ENCODE data around the gene PEX7.
"Not testable (repeated sequence)": the region's sequence is repeated elsewhere in the genome, so short reads cannot be mapped to it uniquely, and the experiment has no call there.

PEX7 gene

DNA sequence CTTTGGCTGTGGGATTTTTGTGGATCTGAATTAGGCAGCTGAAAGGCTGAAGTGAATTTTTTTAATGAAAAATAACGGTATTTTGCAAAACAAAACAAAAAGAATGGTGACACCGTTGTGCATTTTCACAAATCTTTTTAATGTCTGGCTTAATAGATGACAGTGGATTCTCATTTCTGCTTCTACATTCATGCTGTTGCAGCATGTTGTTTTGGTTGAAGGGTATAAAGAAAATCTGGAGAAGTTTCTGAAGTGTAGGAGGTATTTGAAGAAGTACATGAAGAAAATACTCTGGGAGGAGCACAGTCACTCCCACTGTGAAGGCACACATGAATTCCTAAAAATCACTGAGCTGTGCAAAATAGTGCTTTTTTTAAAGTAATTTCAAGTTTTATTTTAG lies 27.0 kb upstream of the PEX7 start:
- Mint-ChIP-seq H3K4me3 (no peak overlapping the region), H3K4me1 (ENCODE audit: low read depth) (peaks cover 27% of the 10 kb centered on the region), H3K9me3 (no peaks in the 10 kb centered on the region), H3K27me3 (no peaks in the 10 kb centered on the region), H3K27ac (peak overlapping the region; percentile 15), H3K36me3 (ENCODE audit: low read depth) (peaks cover 20% of the 10 kb centered on the region)
- intact Hi-C loops (cut with micrococcal nuclease), result loop anchor here (10.0 kb wide), 1 partner anchor 211 kb away; no protein-coding TSS in a partner anchor

DNA sequence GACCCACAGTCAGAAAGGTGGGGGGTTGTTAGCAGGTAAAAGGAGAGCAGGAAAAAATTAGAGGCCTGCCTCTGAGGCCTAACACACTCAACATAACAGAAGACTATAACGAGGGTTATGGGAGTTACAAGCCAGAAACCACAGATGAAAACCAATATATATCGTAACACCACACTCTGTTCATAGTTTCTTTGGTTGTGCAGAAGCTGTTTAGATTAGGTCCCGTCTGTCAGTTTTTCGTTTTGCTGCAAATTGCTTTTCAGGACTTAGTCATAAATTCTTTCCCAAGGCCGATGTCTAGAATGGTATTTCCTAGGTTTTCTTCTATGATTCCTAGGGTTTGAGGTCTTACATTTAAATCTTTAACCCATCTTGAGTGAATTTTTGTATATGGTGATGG lies 26.4 kb upstream of the PEX7 start:
- H3K4me3 Mint-ChIP-seq, result no peak overlapping the region
- H3K27ac Mint-ChIP-seq, result no peak overlapping the region
- intact Hi-C loops (cut with micrococcal nuclease), result loop anchor here (10.0 kb wide), 1 partner anchor 211 kb away; no protein-coding TSS in a partner anchor

DNA sequence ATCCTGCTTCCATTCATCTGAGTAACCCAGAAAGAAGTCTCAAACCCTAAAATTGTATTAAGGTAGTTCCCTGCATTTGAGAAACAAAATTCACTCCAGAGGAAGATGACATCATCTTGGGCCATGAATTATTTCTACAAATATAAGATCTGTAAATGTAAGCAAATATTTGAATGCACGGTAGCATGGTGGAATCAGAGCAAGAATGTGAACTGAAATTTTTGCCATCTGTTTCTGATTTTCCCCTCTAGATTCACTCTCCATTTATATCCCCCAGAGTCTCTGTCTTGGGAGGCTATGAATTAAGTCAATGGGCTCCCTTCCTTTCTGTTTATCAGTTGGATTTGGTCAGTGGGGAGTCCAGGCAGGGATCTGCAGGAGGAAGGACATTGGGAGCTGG lies 24.3 kb upstream of the PEX7 start:
- Mint-ChIP-seq H3K4me3 (no peak overlapping the region), H3K27me3 (no peaks in the 10 kb centered on the region), H3K4me1 (ENCODE audit: low read depth) (peaks cover 23% of the 10 kb centered on the region), H3K9me3 (no peaks in the 10 kb centered on the region), H3K36me3 (ENCODE audit: low read depth) (no peaks in the 10 kb centered on the region), H3K27ac (no peak overlapping the region)
- intact Hi-C loops (cut with micrococcal nuclease), result loop anchor here (10.0 kb wide), 1 partner anchor 213 kb away; no protein-coding TSS in a partner anchor

More for the DNA sequence above, 26.4 kb upstream of the PEX7 start:
- H3K4me1 Mint-ChIP-seq (ENCODE audit: low read depth), result peaks cover 27% of the 10 kb centered on the region
- H3K36me3 Mint-ChIP-seq (ENCODE audit: low read depth), result peaks cover 19% of the 10 kb centered on the region
- no peaks in the 10 kb centered on the region for H3K9me3 Mint-ChIP-seq
- no peaks in the 10 kb centered on the region for H3K27me3 Mint-ChIP-seq

DNA sequence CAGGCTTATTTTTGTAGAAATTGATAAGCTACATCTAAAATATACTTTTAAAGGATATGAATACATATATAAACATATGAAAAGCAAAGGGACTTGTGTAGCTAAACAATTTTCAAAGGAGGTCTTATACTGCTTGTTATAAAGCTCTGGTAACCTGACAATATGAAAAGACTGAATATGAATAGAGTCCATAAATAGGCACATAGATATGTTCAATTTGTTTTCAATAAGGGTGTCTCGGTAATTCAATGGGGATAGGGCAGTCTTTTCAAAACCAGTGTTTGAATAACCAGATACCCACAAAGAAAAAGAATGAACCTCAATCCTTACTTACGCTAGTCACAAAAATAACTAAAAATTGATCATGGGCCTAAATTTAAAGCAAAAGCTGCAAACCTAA lies 20.8 kb upstream of the PEX7 start:
- no peaks in the 10 kb centered on the region for H3K9me3 Mint-ChIP-seq

DNA sequence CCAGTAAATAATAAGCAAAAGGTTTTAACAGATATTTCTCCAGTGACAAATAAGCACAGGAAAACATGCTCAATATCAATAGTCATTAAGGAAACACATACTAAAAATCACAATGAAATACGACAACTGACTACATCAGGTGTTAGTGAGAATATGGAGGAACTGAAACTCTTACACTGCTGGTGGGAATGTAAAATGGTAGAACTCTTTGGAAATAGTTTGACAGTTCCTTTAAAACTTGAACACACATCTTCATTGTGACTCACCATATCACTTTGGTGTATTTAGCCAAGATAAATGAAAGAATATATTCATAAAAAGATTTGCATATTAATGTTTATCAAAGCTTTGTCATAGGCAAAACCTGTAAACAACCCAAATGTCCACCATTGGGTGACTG lies 18.8 kb upstream of the PEX7 start:
- H3K4me3 Mint-ChIP-seq, result no peak overlapping the region
- intact Hi-C loops (cut with micrococcal nuclease), result no loop called here
- no peaks in the 10 kb centered on the region for H3K9me3 Mint-ChIP-seq
- no peaks in the 10 kb centered on the region for H3K4me1 Mint-ChIP-seq (ENCODE audit: low read depth)
- no peak overlapping the region for H3K27ac Mint-ChIP-seq
- no peaks in the 10 kb centered on the region for H3K36me3 Mint-ChIP-seq (ENCODE audit: low read depth)
- H3K27me3 Mint-ChIP-seq, result no peaks in the 10 kb centered on the region

More for the DNA sequence above, 20.8 kb upstream of the PEX7 start:
- H3K27me3 Mint-ChIP-seq, result no peaks in the 10 kb centered on the region
- no peak overlapping the region for H3K27ac Mint-ChIP-seq
- intact Hi-C loops (cut with micrococcal nuclease), result no loop called here
- peaks cover 4% of the 10 kb centered on the region for H3K4me1 Mint-ChIP-seq (ENCODE audit: low read depth)
- no peak overlapping the region for H3K4me3 Mint-ChIP-seq
- H3K36me3 Mint-ChIP-seq (ENCODE audit: low read depth), result no peaks in the 10 kb centered on the region

DNA sequence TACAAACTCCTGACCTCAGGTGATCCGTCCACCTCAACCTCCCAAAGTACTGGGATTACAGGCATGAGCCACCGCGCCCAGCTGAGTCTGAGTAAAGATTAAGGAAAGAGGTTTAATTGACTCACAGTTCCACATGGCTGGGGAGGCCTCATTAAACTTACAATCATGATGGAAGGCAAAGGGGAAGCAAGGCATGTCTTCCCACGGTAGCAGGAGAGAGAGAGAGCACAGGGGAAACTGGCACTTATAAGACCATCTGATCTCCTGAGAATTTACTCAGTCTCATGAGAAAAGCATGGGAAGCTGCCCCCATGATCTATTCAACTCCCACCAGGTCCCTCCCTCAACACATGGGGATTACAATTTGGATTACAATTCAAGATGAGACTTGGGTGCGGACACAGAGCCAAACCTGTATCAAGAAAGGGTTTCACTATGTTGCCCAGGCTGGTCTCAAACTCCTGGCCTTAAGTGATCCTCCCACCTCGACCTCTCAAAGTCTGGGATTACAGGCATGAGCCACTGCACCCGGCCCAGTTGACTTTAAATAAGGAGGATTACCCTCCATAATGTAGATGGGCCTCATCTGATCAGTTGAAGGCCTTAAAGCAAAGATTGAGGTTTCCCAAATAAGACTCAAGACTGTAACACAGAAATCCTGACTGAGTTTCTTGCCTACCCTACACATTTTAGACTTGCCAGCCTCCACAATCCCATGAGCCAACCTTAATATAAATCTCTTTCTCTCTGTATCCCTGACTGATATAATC lies 13.1 kb upstream of the PEX7 start:
- Mint-ChIP-seq H3K36me3 (ENCODE audit: low read depth) (no peaks in the 10 kb centered on the region), H3K4me3 (no peak overlapping the region), H3K9me3 (no peaks in the 10 kb centered on the region), H3K4me1 (ENCODE audit: low read depth) (no peaks in the 10 kb centered on the region), H3K27me3 (no peaks in the 10 kb centered on the region), H3K27ac (no peak overlapping the region)
- intact Hi-C loops (cut with micrococcal nuclease), result no loop called here

DNA sequence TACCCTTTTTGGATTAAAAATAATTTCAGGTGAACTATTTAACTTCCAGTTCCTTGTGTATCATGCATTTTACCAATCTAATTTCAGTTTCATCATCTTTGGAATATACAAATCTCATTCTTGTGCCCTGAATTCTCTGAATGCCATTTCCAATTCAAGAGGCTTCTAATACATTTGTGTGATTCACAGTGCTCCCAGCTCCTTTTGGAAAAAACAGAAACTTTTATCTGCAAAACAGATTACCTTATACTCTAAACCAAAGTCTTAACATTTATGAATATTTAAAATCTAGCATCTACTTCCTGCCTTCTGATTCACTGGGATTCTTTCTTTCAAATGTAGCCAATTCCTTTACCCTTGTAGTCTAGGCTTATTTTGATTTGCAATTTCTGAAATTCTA lies 11.1 kb upstream of the PEX7 start:
- H3K9me3 Mint-ChIP-seq, result no peaks in the 10 kb centered on the region
- intact Hi-C loops (cut with micrococcal nuclease), result no loop called here

DNA sequence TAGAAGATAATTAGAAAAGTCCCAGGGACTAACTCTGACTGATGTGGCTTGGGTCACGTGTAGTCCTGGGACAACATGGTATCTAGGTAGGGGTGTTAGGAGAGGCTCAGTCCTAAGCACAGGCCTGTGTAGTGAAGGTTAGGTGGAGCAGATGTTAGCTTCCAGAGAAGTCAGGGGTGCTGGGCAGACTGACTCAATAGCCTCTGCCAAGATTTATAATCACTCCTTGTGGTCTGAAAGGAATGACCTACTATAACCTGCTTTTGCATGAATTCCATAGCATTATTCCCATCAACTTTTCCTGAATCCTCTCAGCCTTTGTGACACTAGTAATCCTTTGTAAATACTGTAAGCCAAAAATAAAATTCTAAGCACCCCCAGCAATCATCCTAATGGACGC lies 10.2 kb upstream of the PEX7 start:
- Mint-ChIP-seq H3K9me3 (no peaks in the 10 kb centered on the region), H3K27ac (no peak overlapping the region), H3K36me3 (ENCODE audit: low read depth) (no peaks in the 10 kb centered on the region), H3K27me3 (no peaks in the 10 kb centered on the region), H3K4me3 (no peak overlapping the region), H3K4me1 (ENCODE audit: low read depth) (no peaks in the 10 kb centered on the region)
- intact Hi-C loops (cut with micrococcal nuclease), result no loop called here

More for the DNA sequence above, 11.1 kb upstream of the PEX7 start:
- no peak overlapping the region for H3K4me3 Mint-ChIP-seq
- H3K27me3 Mint-ChIP-seq, result no peaks in the 10 kb centered on the region
- no peaks in the 10 kb centered on the region for H3K36me3 Mint-ChIP-seq (ENCODE audit: low read depth)
- H3K27ac Mint-ChIP-seq, result no peak overlapping the region
- H3K4me1 Mint-ChIP-seq (ENCODE audit: low read depth), result no peaks in the 10 kb centered on the region

DNA sequence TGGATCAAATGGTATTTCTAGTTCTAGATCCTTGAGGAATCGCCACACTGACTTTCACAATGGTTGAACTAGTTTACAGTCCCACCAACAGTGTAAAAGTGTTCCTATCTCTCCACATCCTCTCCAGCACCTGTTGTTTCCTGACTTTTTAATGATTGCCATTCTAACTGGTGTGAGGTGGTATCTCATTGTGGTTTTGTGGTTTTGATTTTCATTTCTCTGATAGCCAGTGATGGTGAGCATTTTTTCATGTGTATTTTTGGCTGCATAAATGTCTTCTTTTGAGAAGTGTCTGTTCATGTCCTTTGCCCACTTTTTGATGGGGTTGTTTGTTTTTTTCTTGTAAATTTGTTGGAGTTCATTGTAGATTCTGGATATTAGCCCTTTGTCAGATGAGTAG lies 6.8 kb upstream of the PEX7 start:
- H3K4me3 Mint-ChIP-seq, H3K9me3 Mint-ChIP-seq: not testable (repeated sequence)

DNA sequence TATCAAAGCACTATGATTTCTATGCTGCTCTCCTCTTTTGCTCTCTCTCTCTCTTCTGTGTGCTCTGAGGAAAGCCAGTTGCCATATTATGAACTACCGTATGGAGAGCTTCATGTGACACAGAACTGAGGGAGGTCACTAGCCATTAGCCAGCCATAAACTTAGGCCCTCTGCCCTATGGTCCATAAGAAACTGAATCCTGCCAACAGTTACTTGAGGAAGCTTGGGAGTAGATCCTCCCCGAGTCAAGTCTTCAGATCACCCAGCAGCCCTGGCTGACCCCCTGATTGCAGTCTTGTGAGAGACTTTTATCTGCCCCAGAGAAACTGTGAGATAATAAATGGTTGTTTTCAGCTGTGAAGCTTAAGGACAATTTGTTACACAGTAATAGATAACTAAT lies 5.7 kb upstream of the PEX7 start:
- Mint-ChIP-seq H3K4me3 (no peak overlapping the region), H3K27me3 (no peaks in the 10 kb centered on the region), H3K4me1 (ENCODE audit: low read depth) (peaks cover 5% of the 10 kb centered on the region), H3K27ac (no peak overlapping the region), H3K9me3 (no peaks in the 10 kb centered on the region), H3K36me3 (ENCODE audit: low read depth) (no peaks in the 10 kb centered on the region)
- intact Hi-C loops (cut with micrococcal nuclease), result no loop called here

More for the DNA sequence above, 6.8 kb upstream of the PEX7 start:
- H3K27ac Mint-ChIP-seq; H3K36me3 Mint-ChIP-seq (ENCODE audit: low read depth); intact Hi-C loops (cut with micrococcal nuclease); H3K27me3 Mint-ChIP-seq; H3K4me1 Mint-ChIP-seq (ENCODE audit: low read depth): not testable (repeated sequence)

DNA sequence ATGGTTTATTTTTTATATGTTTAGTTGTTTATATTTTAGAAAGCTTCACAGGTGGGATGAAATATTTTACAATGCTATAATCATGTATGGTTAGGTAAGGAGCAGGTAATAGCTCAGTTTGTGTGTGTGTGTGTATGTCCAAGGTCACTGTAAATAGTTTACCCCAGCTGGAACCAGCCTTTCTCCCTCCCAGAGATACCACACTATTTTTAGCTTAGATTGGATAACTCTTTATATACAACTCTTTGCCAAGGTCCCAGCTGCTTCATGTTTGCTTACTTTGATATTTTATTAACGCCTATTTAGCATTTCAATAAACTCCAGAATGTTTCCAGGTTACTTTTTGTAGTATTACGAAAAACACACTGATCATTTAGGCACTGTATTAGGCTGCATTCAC lies 1.8 kb upstream of the PEX7 start:
- no peaks in the 10 kb centered on the region for H3K27me3 Mint-ChIP-seq
- H3K4me3 Mint-ChIP-seq, result no peak overlapping the region
- H3K4me1 Mint-ChIP-seq (ENCODE audit: low read depth), result peaks cover 21% of the 10 kb centered on the region
- H3K36me3 Mint-ChIP-seq (ENCODE audit: low read depth), result no peaks in the 10 kb centered on the region
- H3K27ac Mint-ChIP-seq, result no peak overlapping the region
- H3K9me3 Mint-ChIP-seq, result no peaks in the 10 kb centered on the region
- intact Hi-C loops (cut with micrococcal nuclease), result no loop called here

DNA sequence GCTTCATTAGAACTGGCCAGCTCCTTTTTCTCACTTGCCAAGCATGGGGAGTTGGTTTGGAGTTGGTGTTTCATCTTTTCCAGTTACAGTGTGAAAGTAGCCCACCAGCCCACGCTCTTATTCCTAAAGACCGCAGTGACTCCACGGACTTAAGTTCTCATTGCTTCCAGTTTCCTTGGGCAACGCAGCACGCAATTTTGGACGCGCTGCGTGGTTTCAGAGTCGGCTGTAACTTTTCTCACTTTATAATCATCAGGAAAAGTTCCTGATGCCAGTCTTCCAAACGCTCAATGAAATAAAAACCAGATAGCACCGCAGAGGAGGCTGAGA lies 381 bp upstream of the PEX7 start:
- Mint-ChIP-seq H3K27me3 (no peaks in the 10 kb centered on the region), H3K9me3 (no peaks in the 10 kb centered on the region), H3K4me3 (peak overlapping the region; percentile 87), H3K4me1 (ENCODE audit: low read depth) (peaks cover 21% of the 10 kb centered on the region), H3K27ac (peak overlapping the region; percentile 86), H3K36me3 (ENCODE audit: low read depth) (peaks cover 12% of the 10 kb centered on the region)
- intact Hi-C loops (cut with micrococcal nuclease), result no loop called here

DNA sequence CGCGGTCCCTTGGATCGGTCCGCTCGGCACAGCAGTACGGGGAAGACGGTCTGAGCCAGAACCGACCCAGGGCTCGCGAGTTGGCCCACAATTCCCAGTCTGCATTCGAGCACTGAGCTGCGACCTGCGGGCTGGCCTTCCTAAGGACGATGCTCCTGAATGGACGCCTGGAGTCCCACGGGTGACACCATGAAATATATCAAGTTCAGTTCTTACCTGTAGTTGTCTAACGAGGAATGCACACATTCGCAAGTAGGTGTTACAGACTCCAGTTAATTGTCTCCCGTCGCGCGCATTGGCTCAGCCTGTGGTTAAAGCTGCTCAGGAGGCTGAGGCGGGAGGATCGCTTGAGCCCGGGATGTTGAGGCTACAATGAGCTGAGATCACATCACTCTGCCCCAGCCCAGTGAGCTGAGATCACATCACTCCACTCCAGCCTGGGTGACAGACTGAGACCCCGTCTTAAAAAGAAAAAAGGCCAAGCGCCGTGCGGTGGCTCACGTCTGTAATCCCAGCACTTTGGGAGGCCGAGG lies 802 bp downstream of the PEX7 start:
- Mint-ChIP-seq H3K4me1 (ENCODE audit: low read depth) (peaks cover 21% of the 10 kb centered on the region), H3K27me3 (no peaks in the 10 kb centered on the region), H3K27ac (peak overlapping the region; percentile 86), H3K9me3 (no peaks in the 10 kb centered on the region), H3K4me3 (peak overlapping the region; percentile 87), H3K36me3 (ENCODE audit: low read depth) (peaks cover 21% of the 10 kb centered on the region)
- intact Hi-C loops (cut with micrococcal nuclease), result no loop called here

DNA sequence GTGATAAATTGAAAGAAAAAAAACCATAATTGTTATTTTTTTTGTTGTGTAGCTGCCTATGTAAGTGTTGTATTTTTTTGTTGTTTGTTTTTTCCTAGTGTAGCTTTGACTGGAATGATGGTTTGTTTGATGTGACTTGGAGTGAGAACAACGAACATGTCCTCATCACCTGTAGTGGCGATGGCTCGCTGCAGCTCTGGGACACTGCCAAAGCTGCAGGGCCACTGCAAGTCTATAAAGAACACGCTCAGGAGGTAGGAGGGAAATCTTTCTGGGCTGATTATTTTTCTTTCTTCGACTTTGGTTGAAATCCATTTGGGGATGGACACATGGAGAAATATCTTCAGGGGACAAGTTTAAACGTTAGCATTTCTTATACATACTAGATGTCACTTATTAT lies 3.8 kb downstream of the PEX7 start:
- Mint-ChIP-seq H3K27ac (no peak overlapping the region), H3K36me3 (ENCODE audit: low read depth) (peaks cover 46% of the 10 kb centered on the region), H3K4me1 (ENCODE audit: low read depth) (peaks cover 26% of the 10 kb centered on the region), H3K4me3 (no peak overlapping the region), H3K9me3 (peaks cover 6% of the 10 kb centered on the region), H3K27me3 (no peaks in the 10 kb centered on the region)
- intact Hi-C loops (cut with micrococcal nuclease), result no loop called here
